NCI-H345 treated with DMSO at 0.1 percent for 48 hours (cell line): ENCODE measurements around the gene COPG2.
A peak's percentile ranks its signal among the peaks of the same experiment; 100 is the strongest.

Experiments used
- DNase-seq: peaks from one replicate; lab custom pipeline; 2025; ENCODE audit not compliant: unreplicated experiment; lab: John Stamatoyannopoulos, UW

The COPG2 gene

DNA sequence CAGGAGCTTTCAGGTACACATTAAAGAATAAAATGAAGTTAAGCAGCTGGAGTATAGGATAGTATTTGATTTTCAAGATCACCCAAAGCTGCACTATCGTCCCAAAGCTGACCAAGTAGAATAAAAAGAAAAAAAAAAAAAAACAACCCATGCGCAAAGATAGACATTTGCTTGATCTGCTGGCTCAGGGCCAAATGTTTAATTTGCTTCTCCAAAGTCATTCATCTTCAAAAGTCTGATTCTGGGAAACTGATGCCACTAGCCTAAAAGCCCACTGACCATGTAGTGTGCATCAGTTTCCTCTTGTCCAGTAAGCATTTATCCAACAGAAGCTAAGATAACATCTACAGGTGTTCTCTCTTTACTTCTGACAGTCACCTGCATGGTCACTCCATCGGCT is 162.2 kb downstream of the COPG2 start:
- no peak for DNase-seq

DNA sequence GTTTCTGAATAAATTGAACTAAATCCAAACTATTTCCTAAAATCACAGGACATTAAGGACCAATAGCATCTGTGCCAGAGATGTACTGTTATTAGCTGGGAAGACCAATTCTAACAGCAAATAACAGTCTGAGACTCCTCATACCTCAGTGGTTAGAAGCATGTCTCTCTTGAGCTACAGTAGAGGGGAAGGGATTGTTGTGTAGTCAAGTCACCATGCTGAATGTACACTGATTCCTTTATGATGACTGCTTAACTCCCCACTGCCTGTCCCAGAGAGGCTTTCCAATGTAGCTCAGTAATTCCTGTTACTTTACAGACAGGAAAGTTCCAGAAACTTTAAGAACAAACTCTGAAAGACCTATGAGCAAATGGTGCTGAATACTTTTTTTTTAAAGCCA is 162.8 kb downstream of the COPG2 start:
- no peak for DNase-seq

DNA sequence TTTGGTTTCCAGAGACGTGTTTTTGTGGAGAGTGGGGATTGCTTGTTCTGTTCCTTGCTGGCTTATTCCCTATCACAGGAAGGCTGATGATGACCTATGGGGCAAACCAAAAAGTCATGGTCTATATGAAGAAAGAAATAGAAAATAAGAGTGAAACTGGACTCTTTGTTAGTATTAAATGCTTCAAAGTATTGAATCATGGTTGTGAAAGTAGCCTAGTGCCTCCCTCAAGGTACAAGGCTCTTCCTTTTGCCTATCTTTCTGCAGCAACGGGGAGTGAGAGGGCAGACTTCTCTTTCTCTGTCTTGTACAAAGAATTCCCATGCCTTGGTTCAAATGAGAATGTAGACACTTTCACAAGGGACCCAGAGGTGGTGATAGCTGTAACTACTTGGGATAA is 167.6 kb downstream of the COPG2 start:
- no peak for DNase-seq

- no peak for DNase-seq
These were observed 168.1 kb downstream of the COPG2 start for GRCh38 chr7:130500463-130500862.

DNA sequence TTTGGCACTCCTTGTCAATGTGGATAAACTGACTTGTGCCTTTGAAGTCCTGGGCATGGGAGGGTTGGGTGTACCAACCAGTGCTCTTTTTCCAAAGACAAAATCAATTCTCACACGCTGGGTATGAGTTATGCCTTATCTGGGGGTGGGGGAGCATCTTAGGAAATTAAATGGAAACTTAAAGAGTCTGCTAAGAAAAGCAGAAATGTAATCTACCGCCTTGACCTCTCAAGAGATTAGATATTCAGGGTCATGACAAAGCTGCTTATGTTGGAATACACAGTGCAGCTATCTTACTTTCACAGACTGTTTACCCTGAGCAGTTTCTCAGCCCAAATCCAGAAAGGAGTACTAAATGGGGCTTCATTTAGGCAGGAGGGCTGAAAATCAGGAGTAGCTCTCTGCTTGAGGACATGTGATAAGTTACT is 174.1 kb downstream of the COPG2 start:
- DNase-seq: no peak

DNA sequence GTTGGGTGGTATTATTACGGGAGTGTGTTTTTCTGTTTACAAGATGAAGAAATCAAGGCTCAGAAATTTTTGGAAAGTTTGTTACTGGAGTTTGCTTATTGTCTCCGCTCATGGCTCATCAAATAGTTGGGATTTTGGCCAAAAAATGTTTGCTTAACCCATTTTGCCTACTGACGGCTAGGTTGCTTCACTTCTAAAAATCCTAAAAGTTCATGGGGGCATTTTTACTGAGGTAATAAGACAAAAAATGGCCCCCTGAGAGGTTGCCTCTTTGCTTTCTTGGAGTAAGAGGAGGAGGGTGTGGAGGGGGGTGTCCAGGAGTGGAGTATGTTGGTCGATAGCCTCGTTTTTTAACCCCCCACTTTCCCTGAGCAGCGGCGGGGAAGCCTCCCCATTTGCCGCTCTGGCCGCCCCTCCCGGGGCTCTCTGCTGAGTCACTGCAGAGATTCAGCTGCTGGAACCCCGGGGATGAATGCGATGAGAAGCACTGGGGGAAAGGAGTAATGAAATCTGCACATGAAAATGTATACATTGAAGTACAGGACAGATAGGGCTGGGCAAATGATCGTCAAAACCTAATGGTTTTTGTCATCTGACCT is 175.2 kb downstream of the COPG2 start:
- no peak for DNase-seq

DNA sequence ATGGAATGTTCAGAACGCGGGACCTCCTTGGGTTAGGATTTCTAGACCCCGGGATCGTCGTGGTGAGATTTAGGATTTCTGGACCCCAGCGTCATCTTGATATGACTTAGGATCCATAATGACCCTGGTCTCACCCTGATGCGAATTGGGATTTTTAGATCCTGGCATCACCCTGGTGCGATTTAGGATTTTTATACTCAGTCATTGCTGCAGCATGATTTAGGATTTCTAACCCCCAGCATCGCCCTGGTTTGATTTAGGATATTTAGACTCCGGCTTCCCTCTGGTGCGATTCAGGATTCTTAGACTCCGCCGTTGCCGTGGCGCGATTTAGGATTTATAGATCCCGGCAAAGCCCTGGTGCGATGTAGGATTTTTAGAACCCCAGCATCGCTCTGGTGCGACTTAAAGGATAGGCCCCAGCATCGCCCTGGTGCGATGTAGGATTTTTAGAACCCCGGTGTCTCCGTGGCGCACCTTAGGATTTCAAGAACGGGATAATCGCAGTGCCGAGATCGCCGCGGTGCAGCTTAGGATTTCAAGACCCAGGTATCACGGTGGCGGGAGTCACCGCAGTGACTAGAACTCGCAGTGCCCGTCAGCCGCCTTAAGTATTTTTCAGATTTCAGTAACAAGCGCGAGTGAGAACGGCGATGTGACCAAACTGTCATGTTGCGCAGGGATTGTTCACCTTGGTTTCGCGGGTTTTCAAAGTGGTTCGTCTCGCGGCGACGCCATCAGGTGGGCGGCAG is 175.8 kb downstream of the COPG2 start:
- DNase-seq: no peak

DNA sequence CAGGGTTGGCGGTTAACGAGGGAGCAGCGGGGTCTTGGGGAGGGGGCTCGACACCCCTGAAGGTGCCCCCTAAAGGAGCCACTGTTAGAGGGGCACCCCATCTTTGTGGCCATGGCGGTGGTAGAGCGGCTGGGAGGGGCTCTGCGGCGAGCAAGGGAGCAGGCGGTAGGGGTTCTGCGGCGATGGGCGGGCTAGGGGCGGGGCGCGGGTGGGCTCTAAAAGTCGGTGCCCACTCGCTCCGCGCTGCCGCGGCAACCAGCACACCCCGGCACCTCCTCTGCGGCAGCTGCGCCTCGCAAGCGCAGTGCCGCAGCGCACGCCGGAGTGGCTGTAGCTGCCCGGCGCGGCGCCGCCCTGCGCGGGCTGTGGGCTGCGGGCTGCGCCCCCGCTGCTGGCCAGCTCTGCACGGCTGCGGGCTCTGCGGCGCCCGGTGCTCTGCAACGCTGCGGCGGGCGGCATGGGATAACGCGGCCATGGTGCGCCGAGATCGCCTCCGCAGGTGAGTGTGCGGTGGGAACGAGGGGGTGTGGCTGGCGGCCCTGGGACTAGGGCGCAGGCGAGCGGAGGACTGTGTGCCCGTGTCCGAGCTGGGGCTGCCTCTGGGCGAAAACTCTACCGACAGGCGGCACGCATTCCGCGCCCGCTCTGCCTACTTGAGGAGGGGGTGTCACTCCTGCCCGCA is 176.6 kb downstream of the COPG2 start, which contains the start of gene MEST:
Gene MEST (plus strand): TSS at position 245 of the 682 bp plus-strand sequence. CDS start 229 bp downstream, at position 474.
- DNase-seq: no peak

DNA sequence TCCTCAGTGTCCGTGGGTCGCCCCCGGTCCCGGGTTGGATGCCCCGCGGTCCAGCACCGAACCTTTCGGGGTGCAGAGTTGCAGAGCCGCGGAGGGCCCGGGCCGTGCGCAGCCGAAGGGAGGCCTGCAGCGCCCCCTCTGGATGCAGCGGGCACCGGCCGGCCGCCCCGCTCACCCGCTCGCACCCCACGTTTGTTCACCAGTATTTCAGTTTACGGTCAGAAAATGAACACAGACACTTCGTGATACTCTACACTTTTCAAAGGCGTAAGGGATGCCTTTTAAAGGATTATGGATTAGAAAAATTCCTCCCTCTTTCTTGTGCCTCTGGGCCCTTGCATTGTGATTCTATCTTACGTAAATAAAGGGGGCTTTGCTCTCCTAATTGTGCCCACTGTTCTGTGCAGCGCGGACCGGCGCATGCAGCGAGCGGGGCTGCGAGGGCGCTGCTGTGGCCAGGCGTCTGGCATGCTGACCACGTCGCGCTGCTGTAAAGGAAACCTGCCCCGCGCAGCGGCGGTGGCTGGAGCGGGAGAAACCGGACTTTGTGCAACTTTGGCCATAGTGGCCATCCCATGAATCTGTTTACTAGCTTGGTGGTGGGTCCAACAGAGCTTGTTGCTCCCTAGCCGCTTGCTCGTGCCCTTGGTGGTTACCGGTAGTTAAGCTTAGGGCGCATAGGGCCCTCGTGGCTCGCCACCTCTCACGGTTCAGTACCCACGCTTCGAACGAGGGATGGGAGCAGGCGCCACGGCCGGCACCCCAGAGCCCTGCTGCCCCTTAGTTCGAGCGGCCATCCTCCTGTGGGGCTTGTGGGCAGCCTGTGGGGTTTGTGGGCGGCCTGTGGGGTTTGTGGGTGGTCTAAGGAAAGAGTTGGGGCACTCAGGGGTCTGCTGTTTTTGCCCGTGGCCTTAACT is 177.4 kb downstream of the COPG2 start:
- no peak for DNase-seq

DNA sequence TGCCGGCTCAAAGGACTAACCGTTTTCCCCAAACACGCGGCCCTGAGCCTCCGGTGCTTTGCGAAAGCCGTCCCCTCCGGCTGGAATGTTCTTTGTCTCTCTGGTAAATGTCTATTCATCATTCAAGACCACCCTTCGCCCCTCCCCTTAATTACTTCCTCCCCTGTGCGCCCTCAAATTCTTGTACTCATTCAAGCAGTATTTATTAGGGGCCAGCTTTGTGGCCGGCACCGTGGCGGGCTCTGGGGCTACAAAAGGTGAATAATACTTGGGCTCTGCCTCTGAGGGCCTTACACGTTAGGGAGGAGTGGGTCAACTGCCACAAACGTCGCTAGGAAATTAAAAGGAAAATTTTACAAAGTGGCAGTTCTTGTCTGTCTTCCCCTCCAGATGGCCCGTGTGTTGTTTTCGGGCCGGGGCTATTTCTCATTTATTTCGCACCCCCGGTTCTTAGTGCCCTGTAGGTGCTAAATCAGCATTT is 178.2 kb downstream of the COPG2 start:
- no peak for DNase-seq

- no peak for DNase-seq
These were observed 179.2 kb downstream of the COPG2 start for GRCh38 chr7:130489140-130489983.

DNA sequence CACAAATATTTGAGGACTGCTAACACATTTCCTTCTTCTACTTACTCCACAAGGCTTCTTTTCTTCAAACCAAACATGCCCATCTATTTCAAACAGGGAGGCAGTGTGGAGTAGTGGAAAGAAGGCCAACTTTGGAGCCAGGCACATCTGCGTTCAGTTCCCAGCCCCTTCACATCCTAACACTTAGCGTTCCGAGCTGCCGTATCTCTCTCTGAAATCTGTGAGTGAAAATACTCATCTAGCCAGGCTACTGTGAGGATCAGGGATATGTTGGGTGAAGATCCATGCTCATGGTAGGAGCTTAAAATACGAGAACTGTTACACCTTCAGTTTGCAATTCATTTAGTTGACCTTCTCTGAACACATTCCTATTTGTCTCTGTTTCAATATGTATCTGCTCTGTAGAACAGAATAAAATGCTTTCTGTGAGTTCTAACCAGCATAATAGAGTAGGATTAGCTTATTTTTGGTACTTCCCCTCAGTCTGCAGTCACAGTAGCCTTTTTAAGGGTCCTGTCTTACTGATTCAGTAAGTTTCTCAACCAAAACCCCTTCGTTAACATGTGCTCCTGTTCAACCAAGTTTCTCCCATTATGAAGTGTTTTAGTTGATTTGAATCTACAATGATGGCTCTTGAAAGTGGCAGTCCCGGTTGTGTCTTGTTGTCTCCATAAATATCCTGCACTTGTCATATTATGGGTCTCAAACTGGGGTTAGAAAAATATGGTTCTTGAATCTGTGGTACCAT is 180.0 kb downstream of the COPG2 start:
- no peak for DNase-seq

DNA sequence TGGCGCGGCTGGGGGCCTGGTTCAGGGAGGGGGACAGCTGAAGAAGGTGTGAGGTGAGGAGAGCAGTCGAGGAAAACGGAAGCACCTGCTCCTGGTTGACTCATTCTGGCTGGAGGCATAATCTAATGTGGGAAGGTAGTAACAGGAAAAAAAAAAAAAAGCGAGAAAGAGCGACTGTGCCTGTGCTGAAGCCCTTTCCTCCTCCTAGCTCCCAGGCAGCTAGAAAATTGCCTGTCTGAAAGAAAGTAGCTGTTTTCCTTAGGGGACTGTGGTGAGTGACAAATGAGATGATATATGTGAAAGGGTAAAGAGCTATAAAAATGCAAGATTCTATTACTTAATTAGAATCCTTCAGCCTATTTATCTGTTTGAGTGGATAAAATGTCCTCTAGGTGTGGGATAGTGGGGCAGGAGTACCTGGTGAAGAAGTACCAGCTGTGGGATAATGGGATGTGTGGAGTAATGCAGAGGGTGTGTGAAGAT is 181.6 kb downstream of the COPG2 start:
- DNase-seq: no peak

- DNase-seq: peak; percentile 79
These were observed 182.2 kb downstream of the COPG2 start for GRCh38 chr7:130486114-130486953.

DNA sequence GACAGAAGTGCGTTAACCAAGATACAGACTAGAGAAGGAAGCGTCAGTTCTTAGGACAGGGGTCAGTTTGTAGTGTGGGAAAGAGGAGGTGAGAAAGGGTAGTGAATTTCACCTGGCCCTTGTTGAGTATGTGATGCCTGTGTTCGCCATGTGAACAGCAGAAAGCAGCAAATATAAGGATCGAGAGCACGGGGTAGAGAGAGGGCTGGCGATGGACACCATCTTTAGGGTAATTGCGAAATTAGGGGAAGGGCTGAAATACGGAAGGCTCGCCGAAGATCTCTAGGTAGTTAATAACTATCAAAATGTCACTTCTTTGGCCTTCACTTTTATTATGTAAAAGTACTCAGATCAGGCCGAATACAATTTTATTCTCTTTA is 182.8 kb downstream of the COPG2 start:
- DNase-seq: no peak

- DNase-seq: no peak
These were observed 185.5 kb downstream of the COPG2 start for GRCh38 chr7:130483031-130483430.

DNA sequence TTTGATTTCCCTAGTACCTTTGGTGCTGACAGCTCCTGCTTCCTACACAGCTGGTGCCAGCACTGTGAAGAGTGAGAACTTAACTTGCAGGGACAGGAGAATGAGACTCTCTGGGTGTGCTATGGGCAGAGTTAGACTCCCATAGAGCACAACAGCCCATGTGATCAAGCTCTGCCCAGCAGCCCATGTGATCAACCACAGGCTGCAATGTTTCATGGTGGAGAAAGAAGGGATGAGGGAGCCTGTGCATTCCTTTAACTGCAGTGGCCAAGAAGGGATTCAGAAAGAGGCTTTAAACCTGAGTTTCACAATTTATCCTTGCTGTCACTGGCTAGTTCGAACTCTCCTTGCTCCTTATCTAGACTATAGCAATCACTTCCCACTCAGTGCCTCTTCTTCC is 186.7 kb downstream of the COPG2 start:
- DNase-seq: no peak

GRCh38 chr7:130479716-130480400 is 188.7 kb downstream of the COPG2 start:
- no peak for DNase-seq
